Nephron progenitor cell (in vitro differentiated cells): Measurements from ENCODE around the gene FAM98A.

ENCODE experiments used
- DNase-seq: peaks from one replicate; pipeline ENCODE4 v3.0.0; 2021
- H3K27ac Mint-ChIP-seq: 2 replicates; pipeline ENCODE4 v1.8.0; 2021; ENCODE audit warnings: mild to moderate bottlenecking, moderate library complexity, mixed read lengths
- H3K27me3 Mint-ChIP-seq: 2 replicates; pipeline ENCODE4 v1.8.0; 2021; ENCODE audit warnings: mild to moderate bottlenecking, low read depth, mixed read lengths; ENCODE audit not compliant: poor library complexity
- H3K36me3 Mint-ChIP-seq: 2 replicates; pipeline ENCODE4 v1.8.0; 2021; ENCODE audit warnings: low read depth, mixed read lengths
- H3K4me1 Mint-ChIP-seq: 2 replicates; pipeline ENCODE4 v1.8.0; 2021; ENCODE audit warnings: mixed read lengths
- H3K4me3 Mint-ChIP-seq: 2 replicates; pipeline ENCODE4 v1.8.0; 2021; ENCODE audit warnings: mild to moderate bottlenecking, moderate library complexity, mixed read lengths
- H3K9me3 Mint-ChIP-seq: 2 replicates; pipeline ENCODE4 v1.8.0; 2021; ENCODE audit warnings: mild to moderate bottlenecking, moderate library complexity, mixed read lengths
- TF ChIP-seq, protein P1 (sequence below): fragments of 200-600 bp; sonication (generic); IDR thresholded peaks from 2 replicates; pipeline ENCODE4 v1.5.0; 2021; ENCODE audit warnings: antibody characterized with exemption

Gene FAM98A

DNA sequence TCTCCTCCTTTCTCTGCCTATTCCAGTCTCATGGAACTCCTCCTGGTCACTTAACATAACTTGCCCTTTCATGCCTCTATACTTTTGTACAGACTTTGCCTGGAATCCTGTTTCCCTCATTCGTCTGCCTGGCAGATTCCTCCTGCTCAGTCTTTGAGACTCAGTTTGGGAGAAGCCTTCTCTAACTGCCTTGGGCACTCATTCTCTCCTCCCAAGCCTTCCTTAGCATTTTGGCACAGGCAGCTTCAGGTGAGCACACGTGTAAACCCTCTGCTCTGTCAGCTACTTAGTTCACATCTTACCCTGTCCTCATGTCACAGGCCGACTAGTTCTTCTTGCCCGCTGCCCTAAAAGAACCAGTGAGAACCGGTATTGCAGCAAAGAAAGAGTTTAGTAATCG lies 6.0 kb upstream of the FAM98A start:
- Mint-ChIP-seq H3K4me1 (peaks cover 20% of the 10 kb centered on the region), H3K4me3 (no peak overlapping the region), H3K27me3 (peaks cover 3% of the 10 kb centered on the region), H3K27ac (peak overlapping the region; percentile 88), H3K36me3 (peaks cover 24% of the 10 kb centered on the region), H3K9me3 (peaks cover 11% of the 10 kb centered on the region)
- DNase-seq, result no peak
- TF ChIP-seq, protein P1, sequence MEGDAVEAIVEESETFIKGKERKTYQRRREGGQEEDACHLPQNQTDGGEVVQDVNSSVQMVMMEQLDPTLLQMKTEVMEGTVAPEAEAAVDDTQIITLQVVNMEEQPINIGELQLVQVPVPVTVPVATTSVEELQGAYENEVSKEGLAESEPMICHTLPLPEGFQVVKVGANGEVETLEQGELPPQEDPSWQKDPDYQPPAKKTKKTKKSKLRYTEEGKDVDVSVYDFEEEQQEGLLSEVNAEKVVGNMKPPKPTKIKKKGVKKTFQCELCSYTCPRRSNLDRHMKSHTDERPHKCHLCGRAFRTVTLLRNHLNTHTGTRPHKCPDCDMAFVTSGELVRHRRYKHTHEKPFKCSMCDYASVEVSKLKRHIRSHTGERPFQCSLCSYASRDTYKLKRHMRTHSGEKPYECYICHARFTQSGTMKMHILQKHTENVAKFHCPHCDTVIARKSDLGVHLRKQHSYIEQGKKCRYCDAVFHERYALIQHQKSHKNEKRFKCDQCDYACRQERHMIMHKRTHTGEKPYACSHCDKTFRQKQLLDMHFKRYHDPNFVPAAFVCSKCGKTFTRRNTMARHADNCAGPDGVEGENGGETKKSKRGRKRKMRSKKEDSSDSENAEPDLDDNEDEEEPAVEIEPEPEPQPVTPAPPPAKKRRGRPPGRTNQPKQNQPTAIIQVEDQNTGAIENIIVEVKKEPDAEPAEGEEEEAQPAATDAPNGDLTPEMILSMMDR, result no peak

DNA sequence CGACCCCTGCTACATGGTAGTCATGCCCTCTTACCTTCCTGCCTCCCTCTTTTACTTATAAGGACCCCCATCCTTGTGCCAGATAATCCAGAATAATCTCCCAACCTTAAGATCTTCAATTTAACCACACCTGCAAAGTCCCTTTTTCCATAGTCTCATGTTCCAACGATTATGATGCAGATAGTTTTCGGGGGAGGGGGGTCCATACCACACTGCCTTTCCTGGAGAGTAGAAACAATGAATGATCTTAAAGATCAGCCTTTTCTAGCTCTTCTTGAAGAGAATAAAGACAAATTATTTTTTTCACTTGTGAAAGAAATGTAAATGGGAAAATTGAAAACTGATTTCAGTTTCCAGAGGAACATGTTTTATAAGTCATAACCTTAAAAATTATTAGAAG lies 4.3 kb upstream of the FAM98A start:
- Mint-ChIP-seq H3K36me3 (peaks cover 10% of the 10 kb centered on the region), H3K9me3 (peaks cover 3% of the 10 kb centered on the region), H3K4me3 (no peak overlapping the region), H3K27ac (no peak overlapping the region), H3K27me3 (peaks cover 11% of the 10 kb centered on the region), H3K4me1 (peaks cover 27% of the 10 kb centered on the region)
- DNase-seq, result no peak
- TF ChIP-seq, protein P1, result no peak

DNA sequence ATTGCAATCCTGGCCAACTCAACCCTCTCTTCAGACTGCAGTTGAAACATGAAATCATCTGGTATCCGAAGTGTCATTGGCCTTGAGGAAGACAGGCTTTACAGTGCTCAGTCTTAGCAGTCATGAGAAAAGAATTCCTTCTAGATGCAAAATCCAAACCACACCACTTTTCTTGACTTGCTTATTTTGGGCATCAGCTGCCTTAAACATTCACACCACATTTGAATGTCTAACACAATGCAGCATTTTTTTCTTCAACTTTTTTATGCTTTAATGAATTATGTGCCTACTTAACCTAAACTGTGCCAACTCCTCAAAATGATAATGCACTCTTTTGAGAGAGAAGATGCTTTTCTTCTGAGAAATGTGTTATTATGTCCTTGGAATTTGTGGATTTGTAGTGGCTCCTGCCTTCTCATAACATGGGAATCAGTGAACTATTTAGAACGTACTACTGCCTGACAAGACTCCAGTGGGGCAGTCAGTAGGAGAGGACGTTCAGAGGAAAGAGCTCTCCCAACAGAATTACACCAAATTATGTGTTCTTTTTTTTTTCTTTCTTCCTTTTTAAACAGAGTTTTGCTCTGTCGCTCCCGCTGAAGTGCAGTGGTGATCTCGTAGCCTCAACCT lies 3.2 kb upstream of the FAM98A start:
- peaks cover 3% of the 10 kb centered on the region for H3K9me3 Mint-ChIP-seq
- H3K4me3 Mint-ChIP-seq, result no peak overlapping the region
- TF ChIP-seq, protein P1, result no peak
- peaks cover 10% of the 10 kb centered on the region for H3K36me3 Mint-ChIP-seq
- peaks cover 34% of the 10 kb centered on the region for H3K4me1 Mint-ChIP-seq
- no peak overlapping the region for H3K27ac Mint-ChIP-seq
- peaks cover 11% of the 10 kb centered on the region for H3K27me3 Mint-ChIP-seq
- DNase-seq, result no peak

- DNase-seq, result no peak
- Mint-ChIP-seq H3K4me3 (peak overlapping the region; percentile 95), H3K27ac (no peak overlapping the region), H3K36me3 (peaks cover 6% of the 10 kb centered on the region), H3K4me1 (peaks cover 26% of the 10 kb centered on the region), H3K27me3 (peaks cover 8% of the 10 kb centered on the region), H3K9me3 (no peaks in the 10 kb centered on the region)
- TF ChIP-seq, protein P1, result no peak
These were observed 769 bp upstream of the FAM98A start for GRCh38 chr2:33599943-33600192.

GRCh38 chr2:33598561-33599174 lies 431 bp downstream of the FAM98A start:
- Mint-ChIP-seq H3K36me3 (peaks cover 13% of the 10 kb centered on the region), H3K4me3 (peak overlapping the region; percentile 95), H3K4me1 (peaks cover 28% of the 10 kb centered on the region), H3K27me3 (peaks cover 8% of the 10 kb centered on the region), H3K27ac (peak overlapping the region; percentile 77), H3K9me3 (no peaks in the 10 kb centered on the region)
- TF ChIP-seq, protein P1, result no peak
- peak; percentile 52 for DNase-seq

DNA sequence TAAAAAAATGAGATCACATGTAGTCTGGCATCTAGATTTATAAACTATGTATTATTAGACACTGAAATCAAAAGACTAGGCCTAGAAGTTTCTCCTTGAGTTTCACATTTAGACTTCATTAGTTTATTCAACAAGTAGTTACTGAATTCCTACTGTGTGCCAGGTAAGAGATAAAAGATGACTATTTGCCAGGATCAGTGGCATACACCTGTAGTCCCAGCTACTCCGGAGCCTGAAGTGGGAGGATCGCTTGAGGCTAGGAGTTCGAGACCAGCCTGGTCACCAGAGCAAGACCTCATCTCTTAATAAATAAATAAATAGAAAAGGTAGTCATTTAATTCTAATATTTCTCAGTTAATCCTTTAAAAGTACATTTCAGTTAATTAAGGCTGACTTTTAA lies 2.1 kb downstream of the FAM98A start:
- Mint-ChIP-seq H3K27me3 (peaks cover 8% of the 10 kb centered on the region), H3K4me1 (peaks cover 38% of the 10 kb centered on the region), H3K36me3 (peaks cover 25% of the 10 kb centered on the region), H3K27ac (no peak overlapping the region), H3K9me3 (no peaks in the 10 kb centered on the region), H3K4me3 (no peak overlapping the region)
- DNase-seq, result no peak
- TF ChIP-seq, protein P1, result no peak
